HepG2 (cell line): ENCODE results near the gene AANAT. TPM values are rescaled to one million over a fixed set of nuclear protein-coding genes. Genes with fewer than 3 reads are reported as not detected.

Source experiments
- AKNA ChIP-seq: sonication (generic); formaldehyde crosslinking; IDR thresholded peaks from 2 replicates; pipeline ENCODE4 v1.4.0; 2020; ENCODE audit warnings: missing genetic modification reagents, borderline replicate concordance
- CTCF ChIP-seq: sonication (generic); formaldehyde crosslinking; IDR thresholded peaks from 2 replicates; pipeline ENCODE4 v1.5.0; 2020; ENCODE audit warnings: mild to moderate bottlenecking, missing genetic modification reagents, moderate library complexity
- FOXK2 ChIP-seq: fragments of 450-650 bp; IDR thresholded peaks from 2 replicates; pipeline ENCODE4 v1.6.1; 2016
- MIXL1 ChIP-seq: IDR thresholded peaks from 2 replicates; pipeline ENCODE4 v1.6.1; 2016
- MLLT10 ChIP-seq: sonication (generic); formaldehyde crosslinking; IDR thresholded peaks from 2 replicates; pipeline ENCODE4 v1.4.0; 2020; ENCODE audit warnings: missing genetic modification reagents
- MXD4 ChIP-seq: IDR thresholded peaks from 2 replicates; pipeline ENCODE4 v1.6.1; 2016; ENCODE audit warnings: mild to moderate bottlenecking, missing biosample characterization, missing genetic modification reagents
- SIN3B ChIP-seq: fragments of 150-350 bp; IDR thresholded peaks from 2 replicates; pipeline ENCODE4 v1.6.1; 2014; ENCODE audit warnings: low read length
- SIX1 ChIP-seq: sonication (generic); formaldehyde crosslinking; IDR thresholded peaks from 2 replicates; pipeline ENCODE4 v1.4.0; 2020; ENCODE audit warnings: missing genetic modification reagents, borderline replicate concordance
- SIX4 ChIP-seq: sonication (generic); formaldehyde crosslinking; IDR thresholded peaks from 2 replicates; pipeline ENCODE4 v1.4.0; 2020; ENCODE audit warnings: missing genetic modification reagents
- SRSF4 ChIP-seq: fragments of 200-400 bp; formaldehyde crosslinking; IDR thresholded peaks from one replicate; pipeline ENCODE4 v1.6.1; 2018; ENCODE audit warnings: mild to moderate bottlenecking, low read depth, low read length, moderate library complexity; ENCODE audit not compliant: poor library complexity, severe bottlenecking
- TARDBP ChIP-seq: sonication (generic); formaldehyde crosslinking; IDR thresholded peaks from 2 replicates; pipeline ENCODE4 v1.8.0; 2022; ENCODE audit warnings: mild to moderate bottlenecking, missing genetic modification reagents
- THRA ChIP-seq: sonication (generic); formaldehyde crosslinking; IDR thresholded peaks from 2 replicates; pipeline ENCODE4 v1.4.0; 2020; ENCODE audit warnings: missing genetic modification reagents, borderline replicate concordance
- ZKSCAN5 ChIP-seq: sonication (generic); formaldehyde crosslinking; IDR thresholded peaks from 2 replicates; pipeline ENCODE4 v1.5.1; 2020; ENCODE audit warnings: mild to moderate bottlenecking, missing genetic modification reagents
- ZNF10 ChIP-seq: sonication (generic); formaldehyde crosslinking; IDR thresholded peaks from 2 replicates; pipeline ENCODE4 v1.4.0; 2020; ENCODE audit warnings: mild to moderate bottlenecking, low read depth, missing genetic modification reagents, borderline replicate concordance
- ZNF235 ChIP-seq: sonication (generic); formaldehyde crosslinking; IDR thresholded peaks from 2 replicates; pipeline ENCODE4 v1.8.1; 2023; ENCODE audit warnings: mild to moderate bottlenecking, missing genetic modification reagents, borderline replicate concordance
- ZNF335 ChIP-seq: sonication (generic); formaldehyde crosslinking; IDR thresholded peaks from 2 replicates; pipeline ENCODE4 v1.4.0; 2020; ENCODE audit warnings: missing genetic modification reagents
- ZNF777 ChIP-seq: sonication (generic); formaldehyde crosslinking; IDR thresholded peaks from 2 replicates; pipeline ENCODE4 v1.4.0; 2020; ENCODE audit warnings: missing genetic modification reagents
- polyA plus RNA-seq, 8 experiments: library from polyadenylated mRNA; depleted of rRNA in 3 of 8; stranded (reverse) in 7 of 8; unstranded in 1 of 8; fragments of >200 nt; fragmentation: Illumina TruSeq in 4 of 8; extraction: Trizol in 4 of 8; gene quantifications; 2 replicates each; pipeline versions ENCODE4 v1.2.1 to v1.2.3, GENCODE V29; 2011 to 2016; ENCODE audit warnings: low read depth in 4 of 8, missing spikeins in 1 of 8, mixed read lengths in 1 of 8; ENCODE audit not compliant: insufficient read depth in 1 of 8
- total RNA-seq, 5 experiments: library from RNA; depleted of rRNA; stranded (reverse); fragments of >200 nt; fragmentation: Illumina TruSeq; extraction: Trizol; gene quantifications; 2 replicates each; pipeline ENCODE4 v1.2.3, GENCODE V29; 2016; ENCODE audit warnings: low read depth in 1 of 5
- TF ChIP-seq, protein P1 (sequence below): sonication (generic); formaldehyde crosslinking; IDR thresholded peaks from 2 replicates; pipeline ENCODE4 v1.4.0; 2020; ENCODE audit warnings: mild to moderate bottlenecking, low read depth, missing genetic modification reagents
- TF ChIP-seq, protein P2 (sequence below): sonication (generic); formaldehyde crosslinking; IDR thresholded peaks from 2 replicates; pipeline ENCODE4 v1.4.0; 2020; ENCODE audit warnings: missing genetic modification reagents

Gene AANAT
- total and polyA plus RNA-seq, 2 of the 13 experiments (the other 11 are each of a cell fraction or from before 2014, with no cell fraction given) = 0.07 TPM; not detected in 1

DNA sequence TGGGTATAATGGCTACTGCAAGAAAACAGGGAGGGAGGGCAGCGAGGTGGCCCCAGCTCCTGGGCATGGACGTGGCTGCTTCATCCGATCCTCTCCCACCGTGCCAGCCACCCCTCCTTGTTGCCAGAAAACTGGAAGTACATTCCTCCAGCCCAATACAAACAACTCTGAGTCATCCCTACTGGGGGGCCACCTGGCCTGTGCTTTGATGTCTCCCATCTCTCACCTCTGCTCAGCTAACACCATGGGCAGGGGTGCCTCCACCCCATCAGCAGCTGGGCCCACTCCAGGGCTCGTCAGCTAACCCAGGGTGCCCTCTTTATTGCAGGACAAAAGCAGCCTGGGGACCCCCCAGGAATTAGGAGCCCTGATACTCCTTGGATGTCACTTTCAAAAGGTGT, 31.9 kb downstream of the AANAT start (continued):
- TF ChIP-seq AKNA (CRISPR knock-in tag) (no peak), FOXK2 (peak; percentile 59; the same call in 1 of the 2 replicates), SIX4 (CRISPR knock-in tag) (no peak), CTCF (peak; percentile 28; the same call in 1 of the 2 replicates), MLLT10 (CRISPR knock-in tag) (no peak), ZKSCAN5 (CRISPR knock-in tag) (peak; percentile 37; the same call in 1 of the 2 replicates), SIX1 (peak; percentile 59; the same call in 1 of the 2 replicates), SRSF4 (no peak), MIXL1 (CRISPR knock-in tag) (no peak), TARDBP (CRISPR knock-in tag) (peak; percentile 89), MXD4 (peak; percentile 79), ZNF10 (CRISPR knock-in tag) (no peak), ZNF777 (CRISPR knock-in tag) (no peak), ZNF235 (peak; percentile 74; the same call in 1 of the 2 replicates), SIN3B (no peak), THRA (CRISPR knock-in tag) (peak; percentile 77; the same call in 1 of the 2 replicates), ZNF335 (CRISPR knock-in tag) (peak; percentile 78; the same call in 1 of the 2 replicates)
- TF ChIP-seq, protein P1, sequence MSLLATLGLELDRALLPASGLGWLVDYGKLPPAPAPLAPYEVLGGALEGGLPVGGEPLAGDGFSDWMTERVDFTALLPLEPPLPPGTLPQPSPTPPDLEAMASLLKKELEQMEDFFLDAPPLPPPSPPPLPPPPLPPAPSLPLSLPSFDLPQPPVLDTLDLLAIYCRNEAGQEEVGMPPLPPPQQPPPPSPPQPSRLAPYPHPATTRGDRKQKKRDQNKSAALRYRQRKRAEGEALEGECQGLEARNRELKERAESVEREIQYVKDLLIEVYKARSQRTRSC = no peak
- TF ChIP-seq, protein P2, sequence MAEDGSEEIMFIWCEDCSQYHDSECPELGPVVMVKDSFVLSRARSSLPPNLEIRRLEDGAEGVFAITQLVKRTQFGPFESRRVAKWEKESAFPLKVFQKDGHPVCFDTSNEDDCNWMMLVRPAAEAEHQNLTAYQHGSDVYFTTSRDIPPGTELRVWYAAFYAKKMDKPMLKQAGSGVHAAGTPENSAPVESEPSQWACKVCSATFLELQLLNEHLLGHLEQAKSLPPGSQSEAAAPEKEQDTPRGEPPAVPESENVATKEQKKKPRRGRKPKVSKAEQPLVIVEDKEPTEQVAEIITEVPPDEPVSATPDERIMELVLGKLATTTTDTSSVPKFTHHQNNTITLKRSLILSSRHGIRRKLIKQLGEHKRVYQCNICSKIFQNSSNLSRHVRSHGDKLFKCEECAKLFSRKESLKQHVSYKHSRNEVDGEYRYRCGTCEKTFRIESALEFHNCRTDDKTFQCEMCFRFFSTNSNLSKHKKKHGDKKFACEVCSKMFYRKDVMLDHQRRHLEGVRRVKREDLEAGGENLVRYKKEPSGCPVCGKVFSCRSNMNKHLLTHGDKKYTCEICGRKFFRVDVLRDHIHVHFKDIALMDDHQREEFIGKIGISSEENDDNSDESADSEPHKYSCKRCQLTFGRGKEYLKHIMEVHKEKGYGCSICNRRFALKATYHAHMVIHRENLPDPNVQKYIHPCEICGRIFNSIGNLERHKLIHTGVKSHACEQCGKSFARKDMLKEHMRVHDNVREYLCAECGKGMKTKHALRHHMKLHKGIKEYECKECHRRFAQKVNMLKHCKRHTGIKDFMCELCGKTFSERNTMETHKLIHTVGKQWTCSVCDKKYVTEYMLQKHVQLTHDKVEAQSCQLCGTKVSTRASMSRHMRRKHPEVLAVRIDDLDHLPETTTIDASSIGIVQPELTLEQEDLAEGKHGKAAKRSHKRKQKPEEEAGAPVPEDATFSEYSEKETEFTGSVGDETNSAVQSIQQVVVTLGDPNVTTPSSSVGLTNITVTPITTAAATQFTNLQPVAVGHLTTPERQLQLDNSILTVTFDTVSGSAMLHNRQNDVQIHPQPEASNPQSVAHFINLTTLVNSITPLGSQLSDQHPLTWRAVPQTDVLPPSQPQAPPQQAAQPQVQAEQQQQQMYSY (CRISPR knock-in tag) = no peak
